HG02610 (cell line): Measurements from ENCODE around the gene SEBOX.

Experiments used
- ATAC-seq: cut with Tn5 transposase; IDR thresholded peaks from one replicate; pipeline ENCODE4 v1.9.1; 2021; ENCODE audit warnings: mild to moderate bottlenecking, moderate library complexity; ENCODE audit not compliant: unreplicated experiment

Gene SEBOX

GRCh38 chr17:28364665-28365363, at the start of gene SEBOX:
Gene SEBOX, minus strand, starts transcription at chr17:28365199. Its CDS starts 48 bp downstream, at chr17:28365151.
- ATAC-seq = no peak

DNA sequence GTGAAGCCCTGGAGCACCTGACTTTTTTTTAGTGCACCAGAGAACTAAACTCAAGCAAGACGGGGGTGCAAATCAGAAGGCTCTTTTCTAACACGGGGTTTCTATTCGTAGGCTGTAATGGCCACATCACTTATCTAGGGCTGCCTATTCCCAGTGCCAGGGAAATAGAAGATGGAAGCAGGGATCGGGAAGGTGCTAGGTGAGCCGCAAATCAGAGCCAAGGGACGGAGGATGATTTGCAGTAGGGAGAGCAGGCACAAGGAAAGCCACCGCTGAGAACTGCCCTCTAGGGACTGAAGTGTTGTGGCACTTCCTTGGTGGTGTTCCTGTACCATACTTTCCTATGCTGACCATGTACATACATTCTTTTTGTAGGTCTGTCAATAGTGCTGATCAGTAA, 48.8 kb upstream of the SEBOX start:
- no peak for ATAC-seq

DNA sequence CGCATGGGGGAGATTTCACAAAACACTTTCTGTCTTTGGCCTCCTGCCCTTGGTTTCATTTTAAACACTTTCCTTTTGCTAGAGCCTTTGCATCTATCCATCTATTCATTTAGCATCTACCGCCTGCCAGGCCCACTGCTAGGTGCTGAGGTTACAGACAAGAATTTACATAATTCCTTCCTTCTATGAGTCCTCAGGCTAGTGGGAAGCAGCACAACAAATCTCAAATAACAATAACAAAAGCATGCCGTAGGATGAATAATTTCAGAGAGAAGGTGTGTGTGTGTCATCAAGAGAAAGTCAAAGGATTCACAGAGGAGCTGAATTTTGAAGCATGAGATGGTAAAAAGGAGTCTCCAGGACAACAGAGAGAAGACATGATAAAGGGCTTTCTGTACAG, 47.1 kb upstream of the SEBOX start:
- ATAC-seq = no peak

- no peak for ATAC-seq
Measured at GRCh38 chr17:28407974-28408306, 42.9 kb upstream of the SEBOX start.

DNA sequence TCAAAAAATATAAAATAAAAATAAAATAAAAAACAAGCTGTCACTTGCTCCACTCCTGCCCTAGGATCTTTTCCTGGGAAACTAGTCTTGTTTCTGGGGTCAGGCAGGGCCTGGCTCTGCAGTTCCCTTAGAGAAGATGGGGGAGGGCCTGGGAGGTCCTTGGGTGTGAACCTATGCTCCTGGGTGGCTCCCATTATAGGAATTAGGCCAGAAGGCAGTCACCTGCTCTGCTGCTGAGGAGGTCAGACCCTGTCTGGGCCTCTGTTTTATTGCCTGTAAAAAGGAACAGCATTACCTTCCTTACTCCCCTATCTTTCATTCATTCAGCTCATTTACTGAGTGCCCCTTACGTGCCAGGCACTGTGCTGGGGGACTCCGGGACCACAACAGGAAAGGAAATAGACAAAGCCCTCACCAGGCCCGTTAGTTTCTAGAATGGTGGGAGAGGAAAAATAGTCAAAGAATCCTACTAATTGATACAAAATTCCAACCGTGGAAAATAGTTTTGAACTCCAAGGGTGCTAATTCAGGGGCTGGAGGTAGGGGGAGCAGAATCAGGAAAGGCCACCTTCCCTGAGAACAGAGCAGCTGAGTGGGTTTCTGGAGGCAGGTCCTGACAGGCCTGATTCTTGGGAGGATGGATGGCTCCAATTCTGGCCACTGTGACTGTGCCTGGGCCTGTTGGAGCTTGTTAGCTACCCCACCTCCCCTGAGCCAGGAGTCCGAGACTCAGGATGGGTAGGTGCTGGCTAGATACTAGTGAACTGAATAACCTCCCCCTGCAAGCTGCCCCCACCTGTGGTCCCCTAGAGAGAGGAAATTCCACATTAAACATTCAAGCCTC, 42.4 kb upstream of the SEBOX start:
- ATAC-seq = no peak

DNA sequence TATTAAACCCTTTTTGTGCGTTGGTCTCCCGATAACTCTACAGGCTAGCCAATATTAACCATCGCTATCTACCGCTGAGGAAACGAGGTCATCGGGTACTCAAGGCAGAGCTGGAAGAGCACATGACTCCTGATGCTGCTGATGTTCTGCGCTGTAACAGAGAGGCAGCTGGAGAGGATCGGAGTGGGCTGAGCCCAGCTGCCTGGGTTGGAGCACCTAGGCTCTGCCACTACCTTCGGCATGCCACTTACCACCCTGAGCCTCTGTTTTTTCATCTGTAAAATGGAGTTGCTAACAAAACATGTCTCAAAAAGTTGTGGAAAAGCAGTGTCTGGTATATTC, 41.4 kb upstream of the SEBOX start:
- ATAC-seq = no peak

DNA sequence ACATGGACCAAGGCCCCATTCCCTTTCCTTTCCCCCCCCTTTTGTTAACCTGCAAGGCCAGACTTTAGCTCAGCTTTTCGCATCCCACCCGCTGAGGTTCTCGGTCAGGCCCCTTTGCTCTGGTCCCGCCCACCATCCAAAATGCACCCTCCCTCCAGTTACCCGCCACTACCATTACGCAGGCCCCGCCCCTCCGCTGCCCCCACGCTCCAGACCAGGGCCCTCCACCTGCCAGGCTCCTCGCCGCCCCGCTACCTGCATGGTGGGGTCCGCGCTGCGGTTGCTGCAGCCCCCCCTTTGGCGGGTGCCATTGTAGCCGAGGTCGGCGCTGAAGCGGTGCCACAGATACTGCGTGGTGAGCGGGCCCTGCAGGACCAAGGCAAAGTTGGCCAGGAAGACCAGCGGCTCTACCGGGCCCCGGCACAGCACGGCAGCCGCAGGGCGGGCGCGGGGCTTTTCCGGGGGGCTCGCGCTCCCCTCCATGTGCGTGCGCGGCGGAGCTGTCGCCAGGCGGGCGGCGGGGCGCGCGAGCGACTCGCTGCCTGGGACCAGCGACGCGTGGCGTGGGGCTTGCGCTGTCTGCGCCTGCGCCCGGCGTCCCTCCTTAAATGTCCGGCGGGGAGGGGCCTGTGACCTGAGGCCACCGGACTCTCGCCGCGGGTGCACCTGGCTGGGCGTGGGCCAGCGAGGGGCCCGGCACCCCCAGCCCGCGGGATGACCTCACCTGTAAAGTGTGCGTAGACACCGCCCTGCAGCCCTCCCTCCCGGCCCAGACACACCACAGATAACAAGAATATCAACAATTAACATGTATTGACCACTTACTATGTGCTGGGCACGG, 40.9 kb upstream of the SEBOX start, which contains the start of gene SLC46A1:
Gene SLC46A1 (minus strand): TSS at position 581 of the 841 bp plus-strand sequence. CDS start 98 bp downstream, at position 483.
- ATAC-seq = peak; percentile 52

DNA sequence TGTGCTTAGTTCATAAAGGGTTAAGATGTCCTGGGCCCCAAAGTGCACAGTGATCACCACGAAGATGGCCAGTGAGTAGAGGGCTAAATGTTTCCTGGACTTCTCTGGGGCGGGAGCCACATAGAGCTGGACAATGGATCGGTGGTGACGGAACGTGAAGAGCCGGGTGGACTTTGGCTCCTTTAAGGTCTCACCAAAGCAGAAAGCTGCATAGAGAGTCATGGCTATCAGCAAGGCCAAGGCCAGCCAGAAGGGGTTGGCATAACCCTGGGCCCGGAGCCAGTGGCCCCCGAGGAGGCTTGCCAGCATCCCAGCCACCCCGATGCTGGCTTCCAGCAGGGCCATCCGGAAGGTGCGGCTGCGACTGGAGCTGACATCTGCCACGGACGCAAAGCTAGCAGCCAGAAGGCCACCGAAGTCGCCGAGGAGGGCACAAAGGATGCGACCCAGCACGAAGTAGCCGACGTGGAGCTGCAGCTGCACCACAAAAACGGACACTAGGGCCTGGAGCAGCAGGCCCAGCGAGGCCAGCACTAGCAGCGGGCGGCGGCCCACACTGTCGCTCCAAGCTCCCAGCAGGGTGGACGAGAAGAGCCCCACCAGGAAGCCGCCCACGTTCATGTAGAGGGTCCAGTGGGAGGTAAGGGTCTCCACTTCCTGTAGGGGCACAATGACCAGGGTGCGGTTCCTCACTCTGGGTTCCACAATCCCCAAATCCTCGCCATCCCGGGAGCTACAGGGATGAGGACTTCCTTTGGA, 40.0 kb upstream of the SEBOX start:
- ATAC-seq = no peak

DNA sequence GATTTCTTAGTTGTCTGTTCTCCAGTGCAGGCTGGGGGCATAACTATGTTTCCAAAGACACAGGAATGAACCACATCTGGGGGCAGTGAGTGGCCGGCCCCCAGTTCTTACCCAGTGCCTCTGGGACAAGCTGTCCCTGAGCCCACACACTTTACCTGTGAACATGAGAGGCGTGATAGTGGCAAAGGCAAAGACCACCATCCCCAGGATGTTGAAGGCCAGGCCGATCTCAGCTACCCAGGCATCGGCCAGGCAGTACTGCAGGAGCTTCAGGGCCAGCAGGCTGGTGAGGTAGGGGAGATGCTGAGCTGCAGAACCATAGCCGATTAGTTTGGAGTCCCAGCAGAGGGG, 39.4 kb upstream of the SEBOX start:
- no peak for ATAC-seq

- no peak for ATAC-seq
Measured at GRCh38 chr17:28404007-28404406, 39.0 kb upstream of the SEBOX start.

GRCh38 chr17:28402844-28403243, 37.8 kb upstream of the SEBOX start:
- no peak for ATAC-seq

DNA sequence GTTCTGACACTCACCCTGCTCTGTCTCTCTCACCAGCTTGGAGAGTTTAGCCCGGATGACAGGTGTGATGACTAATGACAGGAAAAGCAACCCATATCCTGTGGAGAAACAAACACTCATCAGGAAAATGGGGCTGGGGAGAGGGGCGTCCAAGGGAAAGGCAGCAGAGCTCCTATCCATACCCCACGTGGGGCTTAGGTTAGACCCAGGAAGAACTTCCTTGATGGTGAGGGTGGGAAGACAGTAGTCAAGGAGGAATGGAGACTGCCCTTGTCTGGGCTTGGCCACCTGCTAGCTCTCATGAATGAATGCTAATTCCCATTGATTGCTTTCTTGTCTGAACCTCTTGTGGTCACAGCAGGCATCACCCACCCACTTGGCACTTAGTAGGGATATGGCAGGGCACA, 37.2 kb upstream of the SEBOX start:
- no peak for ATAC-seq

DNA sequence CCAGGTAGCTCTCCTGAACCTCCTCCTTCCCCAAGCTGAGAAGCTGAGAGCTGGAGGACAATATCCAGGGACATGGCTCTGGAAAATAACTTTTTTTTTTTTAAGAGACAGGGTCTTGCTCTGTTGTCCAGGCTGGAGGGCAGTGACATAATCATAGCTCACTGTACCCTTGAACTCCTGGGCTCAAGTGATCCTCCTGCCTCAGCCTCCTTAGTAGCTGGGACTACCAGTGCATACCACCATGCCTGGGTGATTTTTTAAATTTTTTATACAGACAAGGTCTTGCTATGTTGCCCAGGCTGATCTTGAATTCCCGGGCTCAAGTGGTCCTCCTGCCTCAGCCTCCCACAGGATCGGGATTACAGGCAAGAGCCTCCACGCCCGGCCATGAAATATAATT, 34.8 kb upstream of the SEBOX start:
- no peak for ATAC-seq

DNA sequence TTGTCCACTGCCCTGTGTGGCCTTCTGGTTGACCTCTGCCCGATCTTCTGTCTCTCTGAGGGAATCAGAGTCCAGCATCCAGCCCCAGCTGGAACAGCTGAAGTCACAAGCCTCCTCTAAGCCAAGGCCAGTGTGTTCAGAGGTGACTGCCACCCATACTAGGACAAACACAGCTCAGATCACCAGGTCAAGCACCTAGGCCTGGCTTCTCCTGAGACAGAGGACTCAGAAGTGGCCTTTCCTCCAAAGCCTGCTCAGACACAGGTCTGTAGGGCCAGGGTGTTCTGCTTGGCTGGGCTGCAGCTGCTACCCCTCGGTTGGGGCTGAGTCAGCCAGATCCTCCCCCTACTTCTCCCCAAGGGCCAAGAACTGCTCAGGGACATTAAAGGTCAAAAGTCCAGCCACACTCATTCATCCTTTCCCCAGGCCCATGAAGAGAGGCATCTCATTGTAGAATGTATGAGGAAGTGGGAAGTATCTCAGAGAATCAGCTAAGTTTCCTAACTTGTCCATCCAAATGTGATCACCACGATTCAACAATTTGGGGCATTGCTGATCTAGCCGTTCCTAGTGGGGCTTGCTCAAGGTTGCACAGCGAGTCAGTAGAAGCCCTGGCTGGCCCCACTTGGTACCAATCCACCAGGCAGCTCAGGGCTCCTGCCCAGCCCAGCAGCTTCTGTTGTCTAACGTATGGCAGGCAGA, 33.4 kb upstream of the SEBOX start:
- no peak for ATAC-seq

DNA sequence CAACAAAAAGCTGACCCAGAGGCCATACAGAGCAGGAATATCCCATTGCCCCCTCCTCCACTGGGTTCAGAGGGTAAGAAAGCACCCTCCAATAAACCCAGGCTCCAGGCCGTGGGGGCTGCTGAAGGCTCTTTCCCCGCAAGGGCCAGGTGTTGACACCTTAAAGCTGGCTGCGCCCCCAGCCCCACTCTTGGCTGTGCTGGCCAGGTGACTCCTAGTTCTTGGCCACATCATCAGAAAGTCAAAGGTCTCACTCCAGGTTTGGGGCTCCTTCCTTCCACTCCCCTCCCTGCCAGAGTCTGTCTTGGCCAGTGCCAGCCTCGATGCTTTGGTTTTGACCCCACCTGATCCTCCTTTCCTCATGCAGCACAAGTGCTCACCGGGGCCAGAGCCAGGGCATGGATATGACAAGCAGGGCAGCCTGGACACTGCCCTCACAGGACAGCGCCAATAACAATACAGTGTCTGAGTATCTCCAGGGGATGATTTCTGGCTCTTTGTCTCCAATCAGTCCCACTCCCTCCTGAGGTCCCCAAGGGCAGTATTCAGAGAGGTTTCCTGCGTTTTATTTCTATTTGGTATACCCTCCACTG, 32.8 kb upstream of the SEBOX start:
- ATAC-seq = no peak

DNA sequence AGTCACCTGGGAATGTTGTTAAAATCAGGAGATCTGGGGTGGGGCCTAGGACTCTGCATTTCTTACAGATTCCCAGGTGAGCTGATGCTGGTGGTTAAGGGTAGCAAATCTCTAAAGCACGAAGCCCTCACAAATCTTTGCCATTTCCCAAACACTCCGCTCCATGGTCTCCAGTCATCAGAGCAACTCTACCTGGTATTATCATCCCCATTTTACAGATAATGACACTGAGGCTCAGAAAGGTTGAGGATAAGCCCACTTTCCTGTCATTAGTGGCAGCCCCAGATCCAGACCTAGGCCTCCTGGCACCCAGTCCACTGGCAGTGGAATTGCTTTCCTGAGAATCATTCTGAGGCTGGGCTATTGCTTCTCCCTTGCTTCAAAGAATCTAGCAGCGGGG, 32.3 kb upstream of the SEBOX start:
- ATAC-seq = no peak

- ATAC-seq = no peak
Measured at GRCh38 chr17:28396635-28397239, 31.7 kb upstream of the SEBOX start.

DNA sequence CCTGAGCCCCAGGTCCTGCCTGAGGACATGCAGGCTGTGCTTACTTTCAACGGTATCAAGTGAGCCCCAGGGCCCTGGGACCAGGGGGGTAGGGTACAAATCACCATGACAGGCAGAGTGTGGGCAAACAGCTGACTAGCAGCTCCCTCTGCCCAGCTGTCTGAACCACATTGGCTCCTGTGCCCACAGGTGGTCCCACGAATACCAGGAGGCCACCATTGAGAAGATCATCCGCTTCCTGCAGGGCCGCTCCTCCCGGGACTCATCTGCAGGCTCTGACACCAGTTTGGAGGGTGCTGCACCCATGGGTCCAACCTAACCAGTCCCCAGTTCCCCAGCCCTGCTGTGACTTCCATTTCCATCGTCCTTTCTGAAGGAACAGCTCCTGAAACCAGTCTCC, 31.0 kb upstream of the SEBOX start:
- ATAC-seq = no peak

GRCh38 chr17:28395426-28395825, 30.4 kb upstream of the SEBOX start:
- no peak for ATAC-seq
